B cell (primary cell): ENCODE measurements around the gene MAGI2. TPM values are rescaled to one million over a fixed set of nuclear protein-coding genes. Genes with fewer than 3 reads are reported as not detected.

Source experiments
- ATAC-seq: fragments of 200-7000 bp; cut with Tn5 transposase; one replicate; pipeline ENCODE4 v1.10.0; 2021; ENCODE audit warnings: low read depth, mild to moderate bottlenecking, moderate number of reproducible peaks, moderate library complexity
- CTCF ChIA-PET: fragments of 350-600 bp; sonication (Branson Sonifier 250); formaldehyde crosslinking; loops from one replicate; lab custom pipeline; 2021; ENCODE audit warnings: antibody characterized with exemption, inconsistent platforms; lab: Charles Lee
- POLR2A ChIA-PET: fragments of 350-600 bp; sonication (Branson Sonifier 250); formaldehyde crosslinking; loops from one replicate; lab custom pipeline; 2021; ENCODE audit warnings: antibody characterized with exemption; lab: Charles Lee
- DNase-seq: peaks from one replicate; pipeline ENCODE4 v3.0.0; 2013
- H2AFZ ChIP-seq: 2 replicates; pipeline ENCODE4 v1.6.1; 2012; ENCODE audit warnings: mild to moderate bottlenecking, low read depth, low read length; ENCODE audit not compliant: insufficient read depth, poor library complexity, severe bottlenecking
- H3K27ac ChIP-seq, 2 donors: 1 replicate in 1 of 2; 2 replicates in 1 of 2; pipeline ENCODE4 v1.5.1; 2012 to 2013; ENCODE audit warnings: low read length in 2 of 2, mild to moderate bottlenecking in 2 of 2, moderate library complexity in 1 of 2
- H3K27me3 ChIP-seq, 4 experiments: fragments of 200-600 bp in 1 of 4; sonication (generic) in 1 of 4; replicated peaks in 1 of 4; 1 replicate in 2 of 4; 2 replicates in 2 of 4; pipeline versions ENCODE4 v1.6.1 to v1.7.0; 2013 to 2016; ENCODE audit warnings: low read length in 3 of 4, mild to moderate bottlenecking in 2 of 4, mixed read lengths in 1 of 4, moderate library complexity in 1 of 4; ENCODE audit not compliant: insufficient read depth in 4 of 4, control insufficient read depth in 3 of 4; ENCODE audit errors: control extremely low read depth in 1 of 4
- H3K36me3 ChIP-seq, 2 experiments: replicated peaks in 1 of 2; 1 replicate in 1 of 2; 2 replicates in 1 of 2; pipeline versions ENCODE4 v1.6.1 to v1.7.1; 2013; ENCODE audit warnings: low read length in 1 of 2; ENCODE audit not compliant: insufficient read depth in 2 of 2, control insufficient read depth in 1 of 2; ENCODE audit errors: control extremely low read depth in 1 of 2, extremely low read depth in 1 of 2
- H3K4me1 ChIP-seq, 2 donors: fragments of 200-600 bp in 1 of 2; sonication (generic) in 1 of 2; 1 replicate in 1 of 2; 2 replicates in 1 of 2; pipeline versions ENCODE4 v1.5.1 to v1.6.1; 2013 to 2017; ENCODE audit warnings: low read length in 2 of 2; ENCODE audit not compliant: control insufficient read depth in 2 of 2, insufficient read depth in 2 of 2
- H3K4me2 ChIP-seq: replicated peaks from 2 replicates; pipeline ENCODE3; 2012; ENCODE audit warnings: mild to moderate bottlenecking, low read depth, low read length; ENCODE audit not compliant: poor library complexity, severe bottlenecking
- H3K4me3 ChIP-seq, 5 experiments: fragments of 200-600 bp in 1 of 5; sonication (generic) in 1 of 5; 1 replicate in 3 of 5; 2 replicates in 2 of 5; pipeline versions ENCODE4 v1.5.1 to v1.7.0; 2011 to 2016; ENCODE audit warnings: low read length in 4 of 5, mild to moderate bottlenecking in 4 of 5, low read depth in 2 of 5, control low read depth in 1 of 5, moderate library complexity in 1 of 5; ENCODE audit not compliant: insufficient read depth in 1 of 5; ENCODE audit errors: control extremely low read depth in 1 of 5, extremely low read depth in 1 of 5
- H3K79me2 ChIP-seq: fragments of 200-600 bp; sonication (generic); one replicate; pipeline ENCODE4 v1.6.0; 2016; ENCODE audit warnings: low read length; ENCODE audit not compliant: control insufficient read depth, insufficient read depth
- H3K9ac ChIP-seq: fragments of 200-600 bp; sonication (generic); 2 replicates; pipeline ENCODE4 v1.6.1; 2017; ENCODE audit warnings: mild to moderate bottlenecking, low read length, moderate library complexity
- H3K9me3 ChIP-seq, 3 donors: one replicate each; pipeline versions ENCODE4 v1.6.1 to v1.7.1; 2013; ENCODE audit warnings: low read length in 2 of 3; ENCODE audit not compliant: control insufficient read depth in 2 of 3, insufficient read depth in 1 of 3; ENCODE audit errors: control extremely low read depth in 1 of 3
- H4K20me1 ChIP-seq: 2 replicates; pipeline ENCODE4 v1.6.0; 2012; ENCODE audit warnings: mild to moderate bottlenecking, low read length; ENCODE audit not compliant: insufficient read depth, control insufficient read depth, poor library complexity, severe bottlenecking
- H3K27ac Mint-ChIP-seq: one replicate; pipeline ENCODE4 v1.8.0; 2021; ENCODE audit warnings: mixed read lengths
- H3K27me3 Mint-ChIP-seq: one replicate; pipeline ENCODE4 v1.8.0; 2021; ENCODE audit warnings: mixed read lengths
- H3K4me1 Mint-ChIP-seq: one replicate; pipeline ENCODE4 v1.8.0; 2021; ENCODE audit warnings: mixed read lengths
- H3K4me3 Mint-ChIP-seq: one replicate; pipeline ENCODE4 v1.8.0; 2021; ENCODE audit warnings: mixed read lengths
- H3K9me3 Mint-ChIP-seq: one replicate; pipeline ENCODE4 v1.8.0; 2022; ENCODE audit warnings: mixed read lengths; ENCODE audit not compliant: insufficient read depth
- CTCF ChIP-seq: fragments of 200-600 bp; IDR thresholded peaks from one replicate; pipeline ENCODE4 v1.8.0; 2022; ENCODE audit warnings: antibody characterized with exemption, mild to moderate bottlenecking
- EZH2 ChIP-seq: IDR thresholded peaks from 2 replicates; pipeline ENCODE4 v1.6.1; 2012; ENCODE audit warnings: borderline replicate concordance, low read depth, mild to moderate bottlenecking, moderate library complexity, low read length; ENCODE audit not compliant: insufficient read depth, poor library complexity, severe bottlenecking
- WGBS: methylation state at CpG from one replicate; pipeline ENCODE4 v1.1.5; 2013; ENCODE audit warnings: missing lambda C conversion rate; ENCODE audit not compliant: insufficient coverage; 5-methylcytosine and 5-hydroxymethylcytosine counted together
- intact Hi-C: fragments of 100-400 bp; cut with micrococcal nuclease; formaldehyde crosslinking; loops from one replicate; pipeline ENCODE4 v1.10.0; 2022
- polyA plus RNA-seq: library from polyadenylated mRNA; depleted of rRNA; stranded (reverse); fragments of >200 nt; gene quantifications from 2 replicates; pipeline ENCODE4 v1.2.3, GENCODE V29; 2012
- total RNA-seq, 2 donors: library from RNA; stranded (reverse); fragments of 120-200 nt in 1 of 2; gene quantifications; 1 replicate in 1 of 2; 2 replicates in 1 of 2; pipeline versions ENCODE4 v1.2.3 to v1.2.4, GENCODE V29; 2013 to 2022

MAGI2 gene
- total and polyA plus RNA-seq, 2 donors (not counting 1 experiment from before 2014, with no cell fraction given): 0.16 to 0.64 TPM

GRCh38 chr7:79489371-79489770, 35.9 kb upstream of the MAGI2 start:
- intact Hi-C loops: no loop called here
- Histone ChIP-seq H3K9ac (no peak overlapping the region), H3K27ac (no peak overlapping the region), H3K4me1 (no peaks in the 10 kb centered on the region), H3K4me2 (no peak overlapping the region), H4K20me1 (no peaks in the 10 kb centered on the region), H3K9me3 (no peaks in the 10 kb centered on the region), H2AFZ (no peak overlapping the region), H3K4me3 (no peak overlapping the region), H3K36me3 (no peaks in the 10 kb centered on the region), H3K27me3 (no peaks in the 10 kb centered on the region), H3K79me2 (no peaks in the 10 kb centered on the region)
- ChIA-PET CTCF (no interaction called here), POLR2A (no interaction called here)
- no peaks in the 10 kb centered on the region for H3K4me1 Mint-ChIP-seq
- DNase-seq (no peak), ATAC-seq (no peak)
- H3K4me3 Mint-ChIP-seq: no peak overlapping the region
- no peak for TF ChIP-seq EZH2
- TF ChIP-seq CTCF: no peak
- no peak overlapping the region for H3K27ac Mint-ChIP-seq
- no peaks in the 10 kb centered on the region for H3K9me3 Mint-ChIP-seq
- no peaks in the 10 kb centered on the region for H3K27me3 Mint-ChIP-seq

- Histone ChIP-seq H3K36me3 (no peaks in the 10 kb centered on the region), H3K9me3 (no peaks in the 10 kb centered on the region), H3K4me1 (no peaks in the 10 kb centered on the region), H2AFZ (no peak overlapping the region), H4K20me1 (no peaks in the 10 kb centered on the region), H3K79me2 (no peaks in the 10 kb centered on the region), H3K4me2 (no peak overlapping the region), H3K4me3 (no peak overlapping the region), H3K27ac (no peak overlapping the region), H3K27me3 (no peaks in the 10 kb centered on the region), H3K9ac (no peak overlapping the region)
- Mint-ChIP-seq H3K4me1 (no peaks in the 10 kb centered on the region), H3K9me3 (no peaks in the 10 kb centered on the region), H3K27ac (no peak overlapping the region), H3K27me3 (no peaks in the 10 kb centered on the region), H3K4me3 (no peak overlapping the region)
- ATAC-seq (no peak), DNase-seq (no peak)
- intact Hi-C loops: no loop called here
- ChIA-PET POLR2A (no interaction called here), CTCF (no interaction called here)
- no CpG with 5 or more reads among the region's 3 CpGs for WGBS
- TF ChIP-seq CTCF: no peak
- TF ChIP-seq EZH2: no peak
These were observed 24.9 kb upstream of the MAGI2 start for GRCh38 chr7:79478386-79478785.
